ENCODE data around the gene NFATC2. TPM values are rescaled to one million over a fixed set of nuclear protein-coding genes. Genes with fewer than 3 reads are reported as not detected.

Gene NFATC2
- total and polyA plus RNA-seq, 8 donors: 1.5 to 8.3 (median 4.3) TPM

- no peak for DNase-seq
- ATAC-seq: no peak
- Histone ChIP-seq H3K4me3 (no peak overlapping the region), H3K27me3 (no peaks in the 10 kb centered on the region), H3K27ac (no peak overlapping the region), H3K36me3 (no peaks in the 10 kb centered on the region), H3K4me1 (no peaks in the 10 kb centered on the region), H3K9me3 (no peaks in the 10 kb centered on the region)
- no peak for FAIRE-seq
- TF ChIP-seq CTCF (IDR thresholded peaks at IDR 0.05): no peak
- intact Hi-C loops (cut with DNase I): no loop called here
- 32 to 50% methylated on average over 4 of the region's 4 CpGs for WGBS, 2 donors
These were observed 144.0 kb downstream of the NFATC2 start for GRCh38 chr20:51398552-51398951.

DNA sequence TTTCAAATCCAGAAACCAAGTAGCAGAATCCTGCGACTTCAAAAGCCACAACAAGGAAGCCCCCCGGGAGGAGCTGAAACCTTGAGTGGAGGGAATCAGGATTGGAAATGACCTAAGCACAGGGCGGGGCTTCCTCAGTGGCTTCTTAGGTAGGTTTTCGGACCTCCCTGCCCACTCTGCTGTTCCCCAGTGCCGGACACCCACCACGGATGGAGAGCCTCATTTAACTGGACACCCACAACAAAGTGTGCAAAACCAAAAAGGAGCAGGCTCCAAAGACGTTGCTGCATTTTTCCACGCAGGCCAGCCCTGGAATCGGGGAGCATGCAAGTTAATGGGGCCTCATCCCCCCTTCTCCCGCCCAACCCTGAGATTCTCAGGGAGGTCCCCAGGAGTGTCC is 144.4 kb downstream of the NFATC2 start:
- H3K36me3 ChIP-seq: no peaks in the 10 kb centered on the region
- no peaks in the 10 kb centered on the region for H3K9me3 ChIP-seq
- ATAC-seq: no peak
- no peak for DNase-seq
- no peak overlapping the region for H3K27ac ChIP-seq
- H3K27me3 ChIP-seq: no peaks in the 10 kb centered on the region
- intact Hi-C loops (cut with DNase I): no loop called here
- H3K4me1 ChIP-seq: no peaks in the 10 kb centered on the region
- H3K4me3 ChIP-seq: no peak overlapping the region
- no peak for FAIRE-seq
- no peak for TF ChIP-seq CTCF (IDR thresholded peaks at IDR 0.05)
- WGBS, 2 donors: 91 to 93% methylated on average over 10 of the region's 10 CpGs

GRCh38 chr20:51397137-51397536 is 145.4 kb downstream of the NFATC2 start:
- no peak for TF ChIP-seq CTCF (IDR thresholded peaks at IDR 0.05)
- FAIRE-seq: no peak

GRCh38 chr20:51396365-51396909 is 146.1 kb downstream of the NFATC2 start:
- H3K27ac ChIP-seq: no peak overlapping the region
- intact Hi-C loops (cut with DNase I): no loop called here

More at GRCh38 chr20:51397137-51397536, 145.4 kb downstream of the NFATC2 start:
- DNase-seq (no peak), ATAC-seq (no peak)
- WGBS, 2 donors: 95 to 96% methylated on average over 6 of the region's 6 CpGs
- Histone ChIP-seq H3K27ac (no peak overlapping the region), H3K27me3 (no peaks in the 10 kb centered on the region), H3K4me3 (no peak overlapping the region), H3K36me3 (no peaks in the 10 kb centered on the region), H3K4me1 (no peaks in the 10 kb centered on the region), H3K9me3 (no peaks in the 10 kb centered on the region)
- intact Hi-C loops (cut with DNase I): no loop called here

More at GRCh38 chr20:51396365-51396909, 146.1 kb downstream of the NFATC2 start:
- FAIRE-seq: no peak
- Histone ChIP-seq H3K4me1 (no peaks in the 10 kb centered on the region), H3K36me3 (no peaks in the 10 kb centered on the region), H3K9me3 (no peaks in the 10 kb centered on the region), H3K27me3 (no peaks in the 10 kb centered on the region), H3K4me3 (no peak overlapping the region)
- 86 to 87% methylated on average over 7 of the region's 7 CpGs for WGBS, 2 donors
- ATAC-seq: no peak
- no peak for DNase-seq
- TF ChIP-seq CTCF (IDR thresholded peaks at IDR 0.05): no peak

Data from pancreas (tissue), 10 donors.